GM21390 (cell line): ENCODE data around the gene ZCCHC8.
"Not testable (repeated sequence)": the region's sequence is repeated elsewhere in the genome, so short reads cannot be mapped to it uniquely, and the experiment has no call there.

ENCODE experiments used
- ATAC-seq: cut with Tn5 transposase; IDR thresholded peaks from one replicate; pipeline ENCODE4 v1.9.1; 2021; ENCODE audit not compliant: unreplicated experiment

The ZCCHC8 gene

DNA sequence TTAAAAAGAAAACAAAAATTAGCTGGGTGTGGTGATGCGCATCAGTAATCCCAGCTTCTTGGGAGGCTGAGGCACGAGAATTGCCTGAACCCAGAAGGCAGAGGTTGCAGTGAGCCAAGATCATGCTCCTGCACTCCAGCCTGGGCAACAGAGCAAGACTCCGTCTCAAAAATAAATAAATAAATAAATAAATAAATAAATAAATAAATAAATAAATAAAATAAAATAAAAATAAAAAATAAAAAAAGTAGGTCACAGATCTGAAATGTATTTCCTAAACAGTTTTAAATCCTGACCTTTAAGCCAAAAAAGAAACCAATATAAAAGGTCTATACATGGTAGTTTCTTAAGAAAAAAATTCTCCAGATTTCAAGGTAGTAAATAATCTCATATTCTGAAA lies 12.3 kb upstream of the ZCCHC8 start:
- not testable (repeated sequence) for ATAC-seq

DNA sequence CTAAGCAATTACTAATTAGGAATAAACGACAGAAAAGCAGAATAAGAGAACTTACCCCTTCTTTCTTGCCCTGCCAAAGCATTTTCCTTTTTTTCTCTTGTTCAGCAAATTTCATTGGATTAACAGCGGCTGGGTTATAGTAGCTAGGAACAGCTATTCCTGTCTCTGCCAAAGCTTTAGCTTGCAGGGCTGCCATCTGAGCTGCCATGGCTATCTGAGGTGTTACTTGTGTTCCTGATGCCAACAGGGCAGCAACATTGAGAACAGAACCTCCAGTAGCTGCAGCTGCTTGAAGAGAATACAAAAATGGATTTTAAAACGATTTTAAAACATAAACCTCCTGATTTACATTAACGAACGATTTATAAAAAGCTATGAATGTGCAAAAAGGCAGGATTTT lies 7.4 kb upstream of the ZCCHC8 start:
- ATAC-seq = no peak

- ATAC-seq = no peak
These were observed 5.7 kb upstream of the ZCCHC8 start for GRCh38 chr12:122506393-122506938.

GRCh38 chr12:122505419-122506051 lies 4.8 kb upstream of the ZCCHC8 start:
- no peak for ATAC-seq

GRCh38 chr12:122503783-122504590 lies 3.3 kb upstream of the ZCCHC8 start:
- no peak for ATAC-seq

GRCh38 chr12:122503147-122503751 lies 2.5 kb upstream of the ZCCHC8 start:
- no peak for ATAC-seq

GRCh38 chr12:122501489-122501989 lies 807 bp upstream of the ZCCHC8 start:
- ATAC-seq = no peak

- ATAC-seq = peak; percentile 9
These were observed 594 bp downstream of the ZCCHC8 start for GRCh38 chr12:122499991-122500684.

- no peak for ATAC-seq
These were observed 5.5 kb downstream of the ZCCHC8 start for GRCh38 chr12:122495258-122495657.

DNA sequence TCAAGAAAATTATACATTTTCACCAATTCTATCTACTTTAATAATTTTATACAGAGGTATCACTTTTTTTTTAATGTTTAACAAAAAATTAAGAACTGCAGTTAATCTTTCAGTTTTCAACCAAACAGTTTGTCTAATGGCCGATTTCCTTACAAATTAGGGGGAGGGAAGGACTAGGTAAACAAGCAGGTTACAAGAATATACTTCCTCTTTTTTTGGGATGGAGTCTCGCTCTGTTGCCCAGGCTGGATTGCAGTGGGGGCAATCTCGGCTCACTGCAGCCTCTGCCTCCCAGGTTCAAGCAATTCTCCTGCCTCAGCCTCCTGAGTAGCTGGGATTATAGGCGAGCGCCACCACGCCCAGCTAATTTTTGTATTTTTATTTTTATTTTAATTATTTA lies 7.5 kb downstream of the ZCCHC8 start:
- ATAC-seq = not testable (repeated sequence)

DNA sequence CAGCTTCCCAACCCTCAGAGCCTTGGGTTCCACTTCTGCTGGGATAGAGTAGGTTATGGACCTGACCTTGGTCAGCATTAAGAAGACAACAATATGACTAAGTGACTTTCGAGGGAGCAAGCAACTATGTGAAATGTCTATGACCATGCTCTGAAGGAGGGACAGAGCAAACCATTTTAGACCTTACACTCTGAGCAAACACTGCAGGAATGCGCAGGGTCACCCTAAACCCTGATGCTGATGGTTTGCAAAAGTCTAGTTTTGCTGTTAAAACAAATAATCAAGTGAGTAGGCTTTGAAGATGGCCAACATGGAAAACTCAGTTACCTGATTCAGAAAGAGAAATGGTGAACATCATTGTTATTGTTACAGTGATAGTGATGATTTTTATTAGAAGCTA lies 8.7 kb downstream of the ZCCHC8 start:
- ATAC-seq = no peak

DNA sequence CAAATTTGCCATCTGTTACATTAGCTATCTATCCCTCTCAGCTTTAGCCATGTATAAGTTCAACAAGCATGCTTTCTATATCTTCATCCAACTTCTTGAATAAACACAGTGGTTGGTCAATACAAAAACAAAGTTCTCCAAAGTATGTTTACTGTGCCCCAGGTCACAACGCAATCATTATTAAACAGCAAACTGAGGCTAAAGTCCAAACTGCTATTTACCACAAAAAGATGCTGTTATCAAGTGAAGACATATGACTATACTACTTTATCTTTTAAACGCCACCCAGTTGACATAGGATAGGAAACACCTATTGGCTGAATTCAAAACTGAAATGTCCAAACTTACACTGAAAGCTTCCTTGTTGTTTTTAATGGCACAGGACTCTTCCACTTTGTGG lies 11.7 kb downstream of the ZCCHC8 start:
- no peak for ATAC-seq

DNA sequence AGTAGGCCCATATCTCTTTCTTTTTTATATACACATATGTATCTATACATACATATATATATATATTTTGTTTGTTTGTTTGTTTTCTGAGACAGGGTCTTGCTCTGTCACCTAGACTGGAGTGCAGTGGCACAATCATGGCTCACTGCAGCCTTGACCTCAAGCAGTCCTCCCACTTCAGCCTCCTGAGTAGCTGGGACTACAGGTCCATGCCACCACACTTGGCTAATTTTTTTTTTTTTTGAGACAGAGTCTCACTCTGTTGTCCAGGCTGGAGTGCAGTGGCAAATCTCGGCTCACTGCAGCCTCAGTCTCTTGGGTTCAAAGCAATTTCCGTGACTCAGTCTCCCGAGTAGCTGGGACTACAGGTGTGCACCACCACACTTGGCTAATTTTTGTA lies 12.9 kb downstream of the ZCCHC8 start:
- ATAC-seq = not testable (repeated sequence)

GRCh38 chr12:122486805-122487426 lies 13.8 kb downstream of the ZCCHC8 start:
- ATAC-seq = no peak

DNA sequence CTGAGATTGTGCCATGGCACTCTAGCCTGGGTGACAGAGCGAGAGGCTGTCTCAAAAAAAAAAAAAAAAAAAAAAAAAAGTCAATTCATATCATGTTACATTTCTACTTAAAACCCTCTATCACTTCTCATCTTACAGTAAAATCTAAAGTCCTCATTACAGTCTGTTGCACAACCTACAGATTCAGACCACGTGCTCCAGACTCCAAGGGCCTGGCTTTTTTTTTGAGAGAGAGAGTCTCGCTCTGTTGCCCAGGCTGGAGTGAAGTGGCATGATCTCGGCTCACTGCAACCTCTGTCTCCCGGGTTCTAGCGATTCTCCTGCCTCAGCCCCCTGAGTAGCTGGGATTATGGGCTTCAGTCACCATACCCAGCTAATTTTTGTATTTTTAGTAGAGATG lies 14.4 kb downstream of the ZCCHC8 start:
- ATAC-seq = not testable (repeated sequence)

GRCh38 chr12:122484385-122484784 lies 16.3 kb downstream of the ZCCHC8 start:
- not testable (repeated sequence) for ATAC-seq

DNA sequence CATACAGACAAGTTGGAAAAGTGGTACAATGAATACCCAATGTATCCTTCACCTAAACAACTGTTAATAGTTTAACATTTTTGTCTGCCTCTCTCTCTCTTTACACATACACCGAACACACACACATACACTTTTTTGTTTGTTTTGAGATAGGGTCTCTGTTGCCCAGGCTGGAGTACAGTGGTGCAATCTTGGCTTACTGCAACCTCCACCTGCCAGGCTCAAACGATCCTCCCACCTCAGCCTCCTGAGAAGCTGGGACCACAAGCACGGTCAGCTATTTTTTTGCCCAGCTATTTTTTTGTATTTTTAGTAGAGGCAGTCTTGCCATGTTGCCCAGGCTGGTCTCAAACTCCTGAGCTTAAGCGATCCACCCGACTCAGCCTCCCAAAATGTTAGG lies 16.8 kb downstream of the ZCCHC8 start:
- no peak for ATAC-seq

DNA sequence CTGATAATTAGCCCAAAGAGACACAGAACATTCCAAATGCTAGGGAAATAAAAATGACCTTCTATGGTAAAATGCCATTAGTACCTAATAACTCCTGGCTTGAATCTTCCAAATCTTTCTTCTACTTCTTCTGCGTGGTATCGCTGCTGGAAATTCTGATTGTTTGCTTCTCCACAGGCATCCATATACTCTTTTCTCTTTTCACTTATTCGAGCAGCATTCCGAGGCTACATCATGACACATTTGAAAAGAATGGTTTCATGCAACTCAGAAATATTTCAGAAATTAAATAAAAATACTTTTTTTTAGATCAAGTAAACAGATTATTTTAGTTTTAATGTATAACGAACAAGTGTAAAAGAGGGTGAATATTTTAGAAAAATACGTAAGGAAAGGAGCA lies 18.9 kb downstream of the ZCCHC8 start:
- ATAC-seq = no peak

DNA sequence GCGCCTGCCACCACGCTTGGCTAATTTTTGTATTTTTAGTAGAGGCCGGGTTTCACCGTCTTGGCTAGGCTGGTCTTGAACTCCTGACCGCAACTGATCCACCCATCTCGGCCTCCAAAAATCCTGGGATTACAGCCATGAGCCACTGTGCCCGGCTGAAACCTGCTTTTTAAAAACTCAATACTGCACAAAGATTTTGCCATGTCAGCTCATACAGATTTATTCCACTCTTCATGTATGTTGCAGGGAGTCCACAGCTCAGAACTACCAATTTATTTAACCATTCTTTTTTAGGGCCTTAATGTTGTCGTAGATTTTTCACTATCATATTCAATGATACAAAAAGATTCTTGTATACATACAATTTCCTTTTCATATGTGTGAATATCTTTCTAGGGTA lies 20.0 kb downstream of the ZCCHC8 start:
- ATAC-seq = no peak

- no peak for ATAC-seq
These were observed 26.4 kb downstream of the ZCCHC8 start for GRCh38 chr12:122474324-122474716.
